PC-9 (cell line): ENCODE results near the gene IFNAR2. TPM values are rescaled to one million over a fixed set of nuclear protein-coding genes. Genes with fewer than 3 reads are reported as not detected.

Source experiments
- BruUV-seq: library from RNA; stranded (reverse); fragments of 400-500 nt; replicated peaks from 2 replicates; lab custom pipeline; 2021; lab: Mats Ljungman, UMichigan
- CTCF ChIA-PET: fragments of 300-600 bp; sonication (Branson Sonifier 250); formaldehyde crosslinking; loops from one replicate; lab custom pipeline; 2022; ENCODE audit warnings: antibody characterized with exemption; lab: Charles Lee
- POLR2A ChIA-PET: fragments of 300-600 bp; sonication (Branson Sonifier 250); formaldehyde crosslinking; loops from one replicate; lab custom pipeline; 2022; ENCODE audit warnings: antibody characterized with exemption; ENCODE audit not compliant: unreplicated experiment; lab: Charles Lee
- DNase-seq, 2 experiments: peaks; one replicate each; pipeline versions ENCODE4 v3.0.0 to v3.0.0-alpha.2; 2015 to 2022; ENCODE audit warnings: mixed read lengths in 1 of 2
- H2AFZ ChIP-seq: fragments of 200-600 bp; sonication (generic); 2 replicates; pipeline ENCODE4 v1.8.1; 2017; ENCODE audit warnings: antibody characterized with exemption
- H3F3A ChIP-seq: fragments of 200-600 bp; sonication (generic); 2 replicates; pipeline ENCODE4 v1.8.1; 2017; ENCODE audit warnings: antibody characterized with exemption, mild to moderate bottlenecking, low read depth; ENCODE audit not compliant: insufficient read depth
- H3K27ac ChIP-seq: fragments of 200-600 bp; sonication (generic); 2 replicates; pipeline ENCODE4 v1.6.1; 2016; ENCODE audit warnings: mixed run types
- H3K27me3 ChIP-seq: fragments of 200-600 bp; sonication (generic); 2 replicates; pipeline ENCODE4 v1.6.1; 2016; ENCODE audit warnings: low read depth, mixed run types; ENCODE audit not compliant: insufficient read depth
- H3K36me3 ChIP-seq: fragments of 200-600 bp; sonication (generic); 2 replicates; pipeline ENCODE4 v1.6.1; 2016; ENCODE audit warnings: low read depth, mixed run types
- H3K4me1 ChIP-seq: fragments of 200-600 bp; sonication (generic); replicated peaks from 2 replicates; pipeline ENCODE4 v1.6.1; 2016; ENCODE audit warnings: mixed run types; ENCODE audit not compliant: insufficient read depth
- H3K4me2 ChIP-seq: fragments of 200-600 bp; sonication (generic); 2 replicates; pipeline ENCODE4 v1.6.1; 2017; ENCODE audit warnings: mixed run types
- H3K4me3 ChIP-seq: fragments of 200-600 bp; sonication (generic); 2 replicates; pipeline ENCODE4 v1.6.1; 2016; ENCODE audit warnings: mixed run types
- H3K79me2 ChIP-seq: fragments of 200-600 bp; sonication (generic); 2 replicates; pipeline ENCODE4 v1.6.1; 2017; ENCODE audit warnings: low read depth, mixed run types
- H3K9me2 ChIP-seq: fragments of 200-600 bp; sonication (generic); 2 replicates; pipeline ENCODE4 v1.8.1; 2017; ENCODE audit warnings: mild to moderate bottlenecking; ENCODE audit not compliant: insufficient read depth
- H3K9me3 ChIP-seq: fragments of 200-600 bp; sonication (generic); 2 replicates; pipeline ENCODE4 v1.8.1; 2016; ENCODE audit warnings: low read depth; ENCODE audit not compliant: insufficient read depth
- H4K20me1 ChIP-seq: fragments of 200-600 bp; sonication (generic); 2 replicates; pipeline ENCODE4 v1.8.1; 2017; ENCODE audit not compliant: insufficient read depth
- CTCF ChIP-seq: fragments of 200-600 bp; sonication (generic); conservative IDR thresholded peaks from 2 replicates; pipeline ENCODE4 v1.6.1; 2017; ENCODE audit warnings: mixed run types, antibody characterized with exemption, mild to moderate bottlenecking, moderate library complexity
- EZH2 ChIP-seq: fragments of 200-600 bp; sonication (generic); IDR thresholded peaks from 2 replicates; pipeline ENCODE4 v1.8.0; 2017; ENCODE audit warnings: antibody characterized with exemption, low read depth
- intact Hi-C: fragments of 100-400 bp; cut with micrococcal nuclease; formaldehyde crosslinking; loops from one replicate; pipeline ENCODE4 v1.10.0; 2022; ENCODE audit not compliant: unreplicated experiment
- total RNA-seq: library from RNA; stranded (reverse); gene quantifications from 2 replicates; pipeline ENCODE4 v1.2.3, GENCODE V29; 2021

IFNAR2 gene
- total RNA-seq, 1 experiment from 2014 or later: 10.3 TPM

DNA sequence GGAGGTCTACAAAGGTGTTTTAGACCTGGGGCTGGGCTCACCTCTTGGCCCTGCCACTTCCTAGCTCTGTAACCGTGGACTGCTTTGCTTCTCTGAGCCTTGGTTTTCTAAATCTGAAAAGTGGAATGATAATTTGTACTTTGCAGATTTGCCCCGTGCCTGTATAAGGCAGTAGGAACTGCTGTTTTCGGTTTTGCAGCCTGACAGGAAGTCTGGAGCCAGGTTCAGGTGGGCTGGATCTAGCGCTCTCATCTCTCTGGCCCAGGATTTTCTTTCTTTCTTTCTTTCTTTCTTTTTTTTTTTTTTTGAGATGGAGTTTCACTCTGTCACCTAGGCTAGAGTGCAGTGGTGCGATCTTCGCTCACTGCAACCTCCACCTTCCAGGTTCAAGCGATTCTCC, 17.2 kb downstream of the IFNAR2 start:
- Histone ChIP-seq H4K20me1 (no peaks in the 10 kb centered on the region), H3K4me2 (no peak overlapping the region), H3K36me3 (no peaks in the 10 kb centered on the region), H3K27me3 (no peaks in the 10 kb centered on the region), H3K9me2 (no peaks in the 10 kb centered on the region), H3K27ac (no peak overlapping the region), H2AFZ (no peak overlapping the region), H3K4me1 (no peaks in the 10 kb centered on the region), H3K79me2 (no peaks in the 10 kb centered on the region), H3K9me3 (no peaks in the 10 kb centered on the region), H3K4me3 (no peak overlapping the region), H3F3A (no peaks in the 10 kb centered on the region)
- intact Hi-C loops: no loop called here
- DNase-seq: no peak
- no peak for TF ChIP-seq CTCF
- no peak for TF ChIP-seq EZH2
- ChIA-PET POLR2A (no interaction called here), CTCF (no interaction called here)
- no TSS peak for BruUV-seq

GRCh38 chr21:33247599-33247998, 17.9 kb downstream of the IFNAR2 start:
- POLR2A ChIA-PET: no interaction called here
- no peaks in the 10 kb centered on the region for H3K79me2 ChIP-seq
- no TSS peak for BruUV-seq
- no peaks in the 10 kb centered on the region for H3K27me3 ChIP-seq
- no peak overlapping the region for H3K4me2 ChIP-seq
- no peaks in the 10 kb centered on the region for H4K20me1 ChIP-seq
- H2AFZ ChIP-seq: no peak overlapping the region
- intact Hi-C loops: no loop called here
- H3K36me3 ChIP-seq: no peaks in the 10 kb centered on the region; the same call in 1 of the 2 replicates
- no peaks in the 10 kb centered on the region for H3K9me2 ChIP-seq
- H3F3A ChIP-seq: no peaks in the 10 kb centered on the region
- no peak for TF ChIP-seq EZH2
- TF ChIP-seq CTCF: no peak
- no peaks in the 10 kb centered on the region for H3K9me3 ChIP-seq
- H3K4me1 ChIP-seq: no peaks in the 10 kb centered on the region
- DNase-seq: no peak
- CTCF ChIA-PET: no interaction called here
- H3K4me3 ChIP-seq: no peak overlapping the region
- no peak overlapping the region for H3K27ac ChIP-seq

DNA sequence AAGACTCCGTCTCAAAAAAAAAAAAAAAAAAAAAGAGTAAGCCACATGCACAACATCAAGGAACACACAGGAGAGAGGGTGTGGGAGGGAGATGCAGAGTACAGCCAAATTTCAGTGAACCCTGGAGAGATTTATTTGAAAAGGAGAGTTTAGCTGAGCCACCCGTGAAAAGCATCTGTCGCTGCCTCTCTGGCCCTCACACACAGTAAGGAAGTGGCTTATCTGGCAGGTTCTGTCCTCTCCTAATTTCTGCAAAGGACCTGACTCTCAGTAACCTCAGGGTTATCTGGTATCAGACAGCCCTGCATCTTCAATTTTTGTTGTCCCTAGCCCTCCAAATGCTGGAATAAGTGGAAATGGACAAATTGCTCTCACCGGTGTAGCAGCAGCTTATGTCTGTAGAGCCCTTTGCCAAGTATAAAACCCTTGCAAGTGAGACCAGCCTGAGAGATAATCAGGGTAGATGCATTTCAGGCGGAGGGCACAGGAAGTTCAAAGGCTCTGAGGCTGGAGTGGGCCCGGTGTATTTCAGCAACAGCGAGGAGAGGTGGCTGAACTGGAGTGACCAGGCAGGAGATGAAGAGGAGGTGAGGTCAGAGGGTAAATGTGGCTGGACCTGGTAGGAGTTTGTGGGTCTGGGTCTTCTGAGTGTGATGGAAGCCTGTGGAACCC, 19.7 kb downstream of the IFNAR2 start:
- CTCF ChIA-PET: no interaction called here

More for the DNA sequence above, 19.7 kb downstream of the IFNAR2 start:
- Histone ChIP-seq H3K27me3 (no peaks in the 10 kb centered on the region), H3K27ac (no peak overlapping the region), H4K20me1 (no peaks in the 10 kb centered on the region), H3K9me3 (no peaks in the 10 kb centered on the region), H3K36me3 (no peaks in the 10 kb centered on the region; the same call in 1 of the 2 replicates), H3K4me1 (no peaks in the 10 kb centered on the region), H2AFZ (no peak overlapping the region), H3K79me2 (no peaks in the 10 kb centered on the region), H3F3A (no peaks in the 10 kb centered on the region), H3K9me2 (no peaks in the 10 kb centered on the region), H3K4me2 (no peak overlapping the region), H3K4me3 (no peak overlapping the region)
- POLR2A ChIA-PET: no interaction called here
- no TSS peak for BruUV-seq
- TF ChIP-seq CTCF: no peak
- TF ChIP-seq EZH2: no peak
- intact Hi-C loops: no loop called here
- no peak for DNase-seq
